ENCODE results near the gene DCC.

DNA sequence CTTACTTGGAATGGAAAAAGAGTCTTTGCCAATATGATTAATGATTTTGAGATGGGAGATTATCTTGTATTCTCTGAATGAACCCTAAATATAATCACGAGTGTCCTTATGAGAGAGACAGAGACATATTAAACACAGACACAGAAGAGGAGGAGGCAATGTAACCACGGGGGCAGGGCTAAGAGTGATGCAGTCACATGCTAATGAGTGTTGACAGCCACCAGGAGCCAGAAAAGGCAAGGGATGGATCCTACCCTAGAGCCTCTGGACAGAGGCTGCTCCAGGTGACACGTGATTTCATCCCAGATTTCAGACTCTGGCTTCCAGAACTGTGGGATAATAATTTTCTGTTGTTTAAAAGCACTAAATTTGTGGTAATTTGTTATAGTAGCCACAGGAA, 1204.9 kb downstream of the DCC start:
- TF ChIP-seq CTCF (IDR thresholded peaks at IDR 0.05) (no peak), POLR2A (IDR thresholded peaks at IDR 0.05) (no peak)
